ENCODE data around the gene PROCA1.

PROCA1 gene

DNA sequence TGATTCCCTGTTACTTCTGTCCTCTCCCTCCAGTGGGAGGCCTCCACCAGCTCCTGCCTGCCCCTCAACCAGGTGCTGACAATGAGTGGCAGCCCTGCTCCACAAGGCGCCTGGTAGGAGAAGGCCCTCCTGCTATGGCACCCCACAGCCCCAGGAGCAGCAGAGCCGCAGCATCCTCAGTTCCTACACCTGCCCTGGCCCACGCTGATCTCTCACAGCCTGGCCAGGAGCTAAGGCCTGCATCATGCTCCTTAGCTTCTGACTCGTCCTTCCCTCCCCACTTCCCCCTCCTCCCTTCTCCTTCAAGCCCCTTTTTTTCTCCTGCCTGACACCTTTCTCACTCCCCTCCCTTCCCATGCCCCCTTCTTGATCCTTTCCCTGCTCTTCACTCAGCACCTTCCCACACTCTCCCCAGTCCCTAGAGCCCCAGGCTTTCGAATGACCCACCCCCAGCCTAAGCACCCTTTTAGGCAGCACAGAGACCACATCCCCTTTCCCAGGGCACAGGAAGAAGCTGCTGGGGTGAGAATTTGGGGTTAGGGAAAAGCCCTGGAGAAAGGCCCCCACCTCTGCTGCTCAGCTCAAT is 6.5 kb downstream of the PROCA1 start:
- intact Hi-C loops (cut with DNase I; ENCODE audit: low total_unique reads): no loop called here
- no peak for DNase-seq
- Histone ChIP-seq H3K4me3 (no peak overlapping the region), H3K4me1 (peaks cover 0 to 3% (median 0%) of the 10 kb centered on the region in 4 donors), H3K9me3 (no peaks in the 10 kb centered on the region), H3K27me3 (no peaks in the 10 kb centered on the region), H3K36me3 (peaks cover 34 to 61% (median 41%) of the 10 kb centered on the region in 3 donors), H3K27ac (no peak overlapping the region)
- TF ChIP-seq, protein P1, sequence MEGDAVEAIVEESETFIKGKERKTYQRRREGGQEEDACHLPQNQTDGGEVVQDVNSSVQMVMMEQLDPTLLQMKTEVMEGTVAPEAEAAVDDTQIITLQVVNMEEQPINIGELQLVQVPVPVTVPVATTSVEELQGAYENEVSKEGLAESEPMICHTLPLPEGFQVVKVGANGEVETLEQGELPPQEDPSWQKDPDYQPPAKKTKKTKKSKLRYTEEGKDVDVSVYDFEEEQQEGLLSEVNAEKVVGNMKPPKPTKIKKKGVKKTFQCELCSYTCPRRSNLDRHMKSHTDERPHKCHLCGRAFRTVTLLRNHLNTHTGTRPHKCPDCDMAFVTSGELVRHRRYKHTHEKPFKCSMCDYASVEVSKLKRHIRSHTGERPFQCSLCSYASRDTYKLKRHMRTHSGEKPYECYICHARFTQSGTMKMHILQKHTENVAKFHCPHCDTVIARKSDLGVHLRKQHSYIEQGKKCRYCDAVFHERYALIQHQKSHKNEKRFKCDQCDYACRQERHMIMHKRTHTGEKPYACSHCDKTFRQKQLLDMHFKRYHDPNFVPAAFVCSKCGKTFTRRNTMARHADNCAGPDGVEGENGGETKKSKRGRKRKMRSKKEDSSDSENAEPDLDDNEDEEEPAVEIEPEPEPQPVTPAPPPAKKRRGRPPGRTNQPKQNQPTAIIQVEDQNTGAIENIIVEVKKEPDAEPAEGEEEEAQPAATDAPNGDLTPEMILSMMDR (IDR thresholded peaks at IDR 0.05): no peak

DNA sequence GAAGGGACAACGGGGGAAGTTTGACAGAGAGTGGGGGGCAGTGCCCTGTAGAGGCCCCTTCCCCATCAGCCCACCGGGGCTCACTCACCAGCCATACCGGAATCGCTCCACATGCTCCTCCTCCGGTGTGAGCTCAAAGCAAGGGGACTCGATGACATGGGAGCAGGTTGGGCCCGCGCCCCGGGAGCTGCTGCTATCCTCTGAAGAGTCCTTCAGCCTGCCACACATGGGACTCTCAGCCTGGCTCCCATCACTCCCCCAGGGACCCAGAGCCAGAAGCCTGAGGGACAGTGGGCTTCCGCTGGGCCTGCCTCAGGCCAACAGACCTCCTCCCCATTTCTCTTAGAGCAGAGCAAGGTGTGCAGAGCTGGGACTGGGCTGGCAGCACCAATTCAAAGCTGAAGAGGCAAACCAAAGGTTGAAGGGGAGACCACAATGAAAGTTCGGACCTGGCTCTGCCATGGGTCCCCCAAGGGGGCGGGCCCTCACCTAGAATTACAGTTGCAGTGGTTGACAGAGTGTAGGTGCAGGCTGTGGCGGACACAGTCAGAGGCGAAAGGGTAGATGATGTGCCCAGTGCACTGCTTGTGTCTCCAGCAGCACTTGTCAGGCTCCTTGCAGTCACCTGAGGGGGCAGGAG is 7.3 kb downstream of the PROCA1 start:
- intact Hi-C loops (cut with DNase I; ENCODE audit: low total_unique reads): loop anchor here (5.0 kb wide), 1 partner anchor 42 kb away; the partner anchor contains the start of genes SDF2 and SUPT6H
- Histone ChIP-seq H3K4me3 (no peak overlapping the region), H3K36me3 (peaks cover 42 to 69% (median 50%) of the 10 kb centered on the region in 3 donors), H3K27ac (no peak overlapping the region), H3K4me1 (no peaks in the 10 kb centered on the region), H3K27me3 (no peaks in the 10 kb centered on the region), H3K9me3 (no peaks in the 10 kb centered on the region)
- TF ChIP-seq, protein P1 (IDR thresholded peaks at IDR 0.05): no peak
- no peak for DNase-seq

DNA sequence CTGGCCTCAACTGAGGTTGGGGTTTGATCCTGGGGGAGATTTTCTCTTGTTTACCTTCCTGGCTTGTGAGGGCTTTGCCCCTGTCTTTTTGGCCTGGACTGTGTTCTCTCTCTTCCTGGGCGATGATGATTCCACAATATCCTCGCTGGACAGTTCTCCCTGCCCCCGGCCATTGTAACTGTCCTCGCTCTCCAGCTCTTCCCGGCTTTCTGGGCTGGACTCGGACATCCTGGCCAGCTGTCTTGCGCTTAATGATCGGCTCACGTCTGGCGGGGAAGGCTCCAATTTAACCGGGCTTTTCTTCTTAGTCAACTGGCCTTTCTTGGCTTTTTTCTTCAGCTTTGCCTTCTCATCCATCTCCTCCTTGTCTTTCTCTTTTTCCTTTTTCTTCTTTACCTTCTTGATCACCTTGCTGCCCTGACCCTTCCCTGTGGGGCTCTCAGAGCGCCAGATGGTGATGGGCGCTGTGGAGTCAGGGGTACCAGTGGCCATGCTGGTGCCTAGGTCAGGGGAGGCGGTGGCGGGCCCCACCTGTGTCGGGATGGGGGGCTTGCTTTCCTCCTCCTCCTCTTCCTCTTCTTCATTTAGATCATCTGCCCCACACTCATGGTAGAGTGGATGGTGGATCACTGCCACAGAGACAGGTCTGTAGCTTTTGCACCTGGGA is 8.0 kb downstream of the PROCA1 start:
- no peaks in the 10 kb centered on the region for H3K4me1 ChIP-seq
- no peak for DNase-seq
- no peaks in the 10 kb centered on the region for H3K27me3 ChIP-seq
- intact Hi-C loops (cut with DNase I; ENCODE audit: low total_unique reads): loop anchor here (5.0 kb wide), 1 partner anchor 41 kb away; the partner anchor contains the start of genes SDF2 and SUPT6H
- TF ChIP-seq, protein P1 (IDR thresholded peaks at IDR 0.05): no peak
- H3K36me3 ChIP-seq: peaks cover 48 to 76% (median 56%) of the 10 kb centered on the region in 3 donors
- H3K4me3 ChIP-seq: no peak overlapping the region
- no peaks in the 10 kb centered on the region for H3K9me3 ChIP-seq
- no peak overlapping the region for H3K27ac ChIP-seq

DNA sequence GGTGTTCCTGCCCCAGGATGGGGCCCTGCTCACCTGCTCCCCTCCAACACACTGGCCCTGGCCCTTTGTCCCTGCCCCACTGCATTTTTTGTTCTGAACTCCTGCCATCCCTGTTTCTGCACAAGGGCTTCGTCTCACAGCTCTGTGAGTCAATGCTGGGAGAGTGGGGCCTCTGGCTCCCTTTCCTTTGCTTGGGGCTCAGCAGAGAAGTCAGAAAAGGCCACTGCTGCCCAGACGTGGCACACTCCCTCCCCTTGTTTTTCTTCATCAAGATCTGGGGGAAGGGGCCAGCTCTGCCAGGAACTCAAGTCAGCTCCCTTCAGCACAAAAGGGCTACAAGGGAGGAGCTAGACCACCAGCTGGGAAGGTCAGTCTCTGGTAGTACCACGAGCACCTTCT is 8.9 kb downstream of the PROCA1 start:
- H3K27ac ChIP-seq: no peak overlapping the region

DNA sequence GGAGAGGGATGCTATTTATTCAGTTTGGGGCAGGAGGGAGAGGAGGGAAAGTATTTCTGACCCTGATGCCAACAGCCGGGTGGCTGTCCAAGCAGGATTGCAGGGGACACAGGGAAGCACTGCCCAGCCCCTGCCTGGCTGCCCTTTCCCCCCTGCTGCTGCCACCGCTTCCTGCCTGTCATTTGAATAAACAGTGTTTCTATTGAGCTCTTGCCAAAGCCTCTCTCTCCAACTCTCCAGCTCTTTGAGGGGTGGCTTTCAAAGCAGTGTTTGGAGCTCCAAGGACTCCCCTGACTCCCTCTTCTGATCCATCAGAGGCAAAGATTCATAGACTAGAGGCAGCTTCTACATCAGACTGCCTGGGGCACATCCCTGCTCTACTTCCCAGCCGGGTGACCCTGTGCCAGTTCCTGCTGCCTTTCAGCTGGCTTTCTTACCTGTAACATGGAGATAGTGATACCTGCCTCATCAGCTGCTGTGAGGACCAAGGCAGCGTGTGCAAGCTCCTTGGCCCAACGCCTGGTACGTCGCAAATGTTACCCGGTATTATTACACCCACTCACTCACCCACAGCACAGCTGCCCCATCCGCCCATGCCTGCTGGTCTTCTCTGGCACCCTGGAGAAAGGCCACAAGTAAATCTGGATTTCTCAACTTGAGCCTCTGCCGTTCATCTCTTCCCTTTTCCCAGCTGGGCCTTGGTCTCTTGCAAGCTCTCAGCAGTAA is 9.5 kb downstream of the PROCA1 start:
- Histone ChIP-seq H3K4me1 (no peaks in the 10 kb centered on the region), H3K4me3 (no peak overlapping the region), H3K27ac (no peak overlapping the region), H3K36me3 (peaks cover 63 to 91% (median 71%) of the 10 kb centered on the region in 3 donors), H3K27me3 (no peaks in the 10 kb centered on the region), H3K9me3 (no peaks in the 10 kb centered on the region)
- TF ChIP-seq, protein P1 (IDR thresholded peaks at IDR 0.05): no peak
- DNase-seq: no peak
- intact Hi-C loops (cut with DNase I; ENCODE audit: low total_unique reads): loop anchor here (5.0 kb wide), 1 partner anchor 40 kb away; the partner anchor contains the start of genes SDF2 and SUPT6H

More for the DNA sequence above, 8.9 kb downstream of the PROCA1 start:
- Histone ChIP-seq H3K9me3 (no peaks in the 10 kb centered on the region), H3K4me3 (no peak overlapping the region), H3K4me1 (no peaks in the 10 kb centered on the region), H3K27me3 (no peaks in the 10 kb centered on the region), H3K36me3 (peaks cover 58 to 85% (median 65%) of the 10 kb centered on the region in 3 donors)
- no peak for DNase-seq
- TF ChIP-seq, protein P1 (IDR thresholded peaks at IDR 0.05): no peak
- intact Hi-C loops (cut with DNase I; ENCODE audit: low total_unique reads): loop anchor here (5.0 kb wide), 1 partner anchor 40 kb away; the partner anchor contains the start of genes SDF2 and SUPT6H
